Endothelial cell of umbilical vein (primary cell): ENCODE results near the gene ZNF778. TPM values are rescaled to one million over a fixed set of nuclear protein-coding genes. Genes with fewer than 3 reads are reported as not detected.

ENCODE experiments used
- BruUV-seq: library from RNA; stranded (reverse); fragments of 400-500 nt; replicated peaks from 2 replicates; lab custom pipeline; 2021; lab: Mats Ljungman, UMichigan
- CTCF ChIA-PET: fragments of 300-600, 350-600 bp; sonication (Branson Sonifier 250); formaldehyde crosslinking; loops from one replicate; lab custom pipeline; 2021; ENCODE audit warnings: antibody characterized with exemption, inconsistent platforms; lab: Charles Lee
- POLR2A ChIA-PET: fragments of 300-600, 350-600 bp; sonication (Branson Sonifier 250); formaldehyde crosslinking; loops from one replicate; lab custom pipeline; 2021; ENCODE audit warnings: antibody characterized with exemption, inconsistent platforms; lab: Charles Lee
- DNase-seq: peaks from one replicate; pipeline ENCODE4 v3.0.0-alpha.2; 2011; ENCODE audit warnings: low read depth, low spot score
- FAIRE-seq: peaks from 2 replicates; lab custom pipeline; 2011; peaks lifted over from hg19 to GRCh38; lab: Jason Lieb, UNC
- H2AFZ ChIP-seq: 2 replicates; pipeline ENCODE4 v1.6.0; 2012; ENCODE audit warnings: low read depth, low read length, control low read depth, inconsistent platforms
- H3K27ac ChIP-seq: 2 replicates; pipeline ENCODE4 v1.5.1; 2011; ENCODE audit warnings: low read depth, mild to moderate bottlenecking, control low read depth, low read length, moderate library complexity; ENCODE audit not compliant: insufficient read depth
- H3K27me3 ChIP-seq, 2 experiments: 2 replicates each; pipeline versions ENCODE4 v1.6.0 to v1.6.1; 2011; ENCODE audit warnings: low read length in 2 of 2, mixed read lengths in 1 of 2; ENCODE audit not compliant: control insufficient read depth in 2 of 2, insufficient read depth in 2 of 2
- H3K36me3 ChIP-seq, 2 experiments: 2 replicates in 1 of 2; 3 replicates in 1 of 2; pipeline ENCODE4 v1.5.1; 2011; ENCODE audit warnings: low read length in 2 of 2, mild to moderate bottlenecking in 1 of 2, moderate library complexity in 1 of 2; ENCODE audit not compliant: control insufficient read depth in 2 of 2, insufficient read depth in 2 of 2; ENCODE audit errors: extremely low read depth in 1 of 2
- H3K4me1 ChIP-seq: 3 replicates; pipeline ENCODE4 v1.5.1; 2011; ENCODE audit warnings: mild to moderate bottlenecking, low read length; ENCODE audit not compliant: control insufficient read depth, insufficient read depth; ENCODE audit errors: extremely low read depth
- H3K4me2 ChIP-seq: 2 replicates; pipeline ENCODE4 v1.6.1; 2011; ENCODE audit warnings: low read length, control low read depth, mixed read lengths; ENCODE audit not compliant: insufficient read depth
- H3K4me3 ChIP-seq, 3 experiments: fragments of 200-600 bp in 1 of 3; sonication (generic), shearing (Covaris generic) in 1 of 3; replicated peaks in 1 of 3; 2 replicates each; pipeline ENCODE4 v1.5.1; 2011 to 2016; ENCODE audit warnings: control low read depth in 3 of 3, low read length in 3 of 3, mild to moderate bottlenecking in 2 of 3, inconsistent platforms in 1 of 3, low read depth in 1 of 3, moderate library complexity in 1 of 3; ENCODE audit not compliant: insufficient read depth in 1 of 3
- H3K79me2 ChIP-seq: 2 replicates; pipeline ENCODE4 v1.6.0; 2012; ENCODE audit warnings: low read length, inconsistent platforms; ENCODE audit not compliant: control insufficient read depth, insufficient read depth
- H3K9ac ChIP-seq: replicated peaks from 2 replicates; pipeline ENCODE3; 2011; ENCODE audit warnings: low read length, control low read depth; ENCODE audit not compliant: insufficient read depth; ENCODE audit errors: extremely low read depth
- H3K9me1 ChIP-seq: replicated peaks from 3 replicates; pipeline ENCODE4 v1.6.0; 2011; ENCODE audit warnings: mild to moderate bottlenecking, low read length; ENCODE audit not compliant: control insufficient read depth, insufficient read depth; ENCODE audit errors: extremely low read depth
- H3K9me3 ChIP-seq: replicated peaks from 2 replicates; pipeline ENCODE4 v1.5.1; 2012; ENCODE audit warnings: low read length, inconsistent platforms; ENCODE audit not compliant: control insufficient read depth, insufficient read depth
- H4K20me1 ChIP-seq: replicated peaks from 2 replicates; pipeline ENCODE3; 2011; ENCODE audit warnings: mild to moderate bottlenecking, low read length; ENCODE audit not compliant: control insufficient read depth, insufficient read depth; ENCODE audit errors: extremely low read depth
- CTCF ChIP-seq, 2 donors: IDR thresholded peaks; 1 replicate in 1 of 2; 2 replicates in 1 of 2; pipeline ENCODE4 v1.5.1; 2011; ENCODE audit warnings: low read length in 2 of 2, mild to moderate bottlenecking in 2 of 2, moderate library complexity in 2 of 2, control low read depth in 1 of 2, inconsistent platforms in 1 of 2, low read depth in 1 of 2; ENCODE audit not compliant: insufficient read depth in 1 of 2; ENCODE audit errors: extremely low read depth in 1 of 2
- EZH2 ChIP-seq: IDR thresholded peaks from 2 replicates; pipeline ENCODE4 v1.6.1; 2012; ENCODE audit warnings: borderline replicate concordance, low read depth, mild to moderate bottlenecking, moderate library complexity, low read length, inconsistent platforms; ENCODE audit not compliant: severe bottlenecking
- FOS ChIP-seq: IDR thresholded peaks from 2 replicates; pipeline ENCODE4 v1.6.1; 2011; ENCODE audit warnings: mild to moderate bottlenecking, low read length, moderate library complexity, borderline replicate concordance; ENCODE audit not compliant: insufficient read depth
- GATA2 ChIP-seq: IDR thresholded peaks from 2 replicates; pipeline ENCODE4 v1.7.0; 2011; ENCODE audit warnings: low read depth, mild to moderate bottlenecking, moderate library complexity, mixed read lengths, low read length; ENCODE audit not compliant: insufficient read length, insufficient read depth
- JUN ChIP-seq: IDR thresholded peaks from 2 replicates; pipeline ENCODE4 v1.6.1; 2011; ENCODE audit warnings: borderline replicate concordance, low read depth; ENCODE audit not compliant: insufficient read length, insufficient read depth
- MAX ChIP-seq: IDR thresholded peaks from 2 replicates; pipeline ENCODE4 v1.6.1; 2011; ENCODE audit not compliant: insufficient read depth, insufficient read length
- MYC ChIP-seq: IDR thresholded peaks from one replicate; pipeline ENCODE4 v1.6.1; 2011; ENCODE audit warnings: mild to moderate bottlenecking, low read depth, low read length
- POLR2A ChIP-seq: IDR thresholded peaks from 2 replicates; pipeline ENCODE4 v1.6.1; 2012; ENCODE audit warnings: low read depth, mild to moderate bottlenecking, control low read depth, low read length
- POLR2AphosphoS5 ChIP-seq: IDR thresholded peaks from 2 replicates; pipeline ENCODE4 v1.6.1; 2012; ENCODE audit warnings: low read depth, mild to moderate bottlenecking, control low read depth, low read length, moderate library complexity; ENCODE audit not compliant: insufficient read depth
- dilution Hi-C: fragments of 300-500 bp; cut with MboI; formaldehyde crosslinking; loops from one replicate; pipeline ENCODE4 v1.15.0; 2019; ENCODE audit warnings: low sequenced_read_pairs; ENCODE audit not compliant: extremely low pct_ligation_motif_present
- intact Hi-C: fragments of 100-400 bp; cut with micrococcal nuclease; formaldehyde crosslinking; loops from one replicate; pipeline ENCODE4 v1.10.0; 2022
- polyA plus RNA-seq, 4 experiments: library from polyadenylated mRNA; depleted of rRNA in 3 of 4; stranded (reverse) in 3 of 4; unstranded in 1 of 4; fragments of >200 nt; gene quantifications; 2 replicates each; pipeline versions ENCODE4 v1.2.1 to v1.2.3, GENCODE V29; 2011 to 2012; ENCODE audit warnings: missing spikeins in 1 of 4
- total RNA-seq: library from RNA; stranded (reverse); gene quantifications from 2 replicates; pipeline ENCODE4 v1.2.3, GENCODE V29; 2021

ZNF778 gene
- total and polyA plus RNA-seq, 2 donors (not counting 3 experiments of a cell fraction or from before 2014, with no cell fraction given): 3.8 to 10.9 TPM

- Histone ChIP-seq H3K9ac (no peak overlapping the region), H3K9me3 (no peaks in the 10 kb centered on the region), H3K4me1 (no peaks in the 10 kb centered on the region), H3K4me3 (no peak overlapping the region), H3K36me3 (no peaks in the 10 kb centered on the region), H3K27ac (no peak overlapping the region), H3K9me1 (no peaks in the 10 kb centered on the region), H4K20me1 (no peaks in the 10 kb centered on the region), H3K4me2 (no peak overlapping the region), H3K27me3 (peaks cover 0 to 4% of the 10 kb centered on the region in 2 experiments), H2AFZ (no peak overlapping the region), H3K79me2 (no peaks in the 10 kb centered on the region)
- ChIA-PET POLR2A (no interaction called here), CTCF (no interaction called here)
- dilution Hi-C loops (no loop called here), intact Hi-C loops (no loop called here)
- no TSS peak for BruUV-seq
- FAIRE-seq (no peak), DNase-seq (no peak)
- no peak for TF ChIP-seq POLR2A
- no peak for TF ChIP-seq MAX
- no peak for TF ChIP-seq CTCF (IDR thresholded peaks at IDR 0.05; ENCODE audit: extremely low read depth in 1 of 2, insufficient read depth in 1 of 2, low read depth in 1 of 2, low read length in 2 of 2)
Observed at GRCh38 chr16:89178453-89179147, 38.9 kb upstream of the ZNF778 start.

DNA sequence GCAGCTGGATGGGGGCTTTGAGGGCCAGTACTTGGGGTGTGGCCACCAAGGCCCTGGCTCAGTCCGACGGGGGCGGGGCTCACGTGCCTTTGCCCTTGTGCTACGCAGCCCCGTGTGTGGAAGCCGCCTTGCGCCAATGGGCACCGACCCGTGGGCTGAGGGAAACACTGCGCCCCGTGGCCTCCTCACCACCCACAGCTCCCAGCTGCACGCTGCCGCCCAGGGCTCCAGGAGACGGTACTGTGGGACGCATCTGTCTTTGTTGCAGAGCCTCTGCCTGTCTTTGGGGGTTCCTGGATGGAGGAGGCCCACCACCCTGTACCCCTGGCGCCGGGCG is 38.4 kb upstream of the ZNF778 start:
- Histone ChIP-seq H3K9ac (no peak overlapping the region), H4K20me1 (no peaks in the 10 kb centered on the region), H3K36me3 (no peaks in the 10 kb centered on the region), H3K4me3 (no peak overlapping the region), H3K9me3 (no peaks in the 10 kb centered on the region), H3K27me3 (peaks cover 0 to 4% of the 10 kb centered on the region in 2 experiments), H3K79me2 (no peaks in the 10 kb centered on the region), H3K4me1 (no peaks in the 10 kb centered on the region), H3K27ac (no peak overlapping the region), H2AFZ (no peak overlapping the region), H3K4me2 (no peak overlapping the region), H3K9me1 (no peaks in the 10 kb centered on the region)
- DNase-seq (no peak), FAIRE-seq (no peak)
- no TSS peak for BruUV-seq
- ChIA-PET POLR2A (no interaction called here), CTCF (no interaction called here)
- intact Hi-C loops: no loop called here
- TF ChIP-seq MAX (no peak), FOS (no peak), EZH2 (no peak), CTCF (IDR thresholded peaks at IDR 0.05; ENCODE audit: extremely low read depth in 1 of 2, insufficient read depth in 1 of 2, low read depth in 1 of 2, low read length in 2 of 2) (no peak), GATA2 (no peak), POLR2A (no peak), JUN (no peak), POLR2AphosphoS5 (no peak), MYC (no peak)
- dilution Hi-C loops: no loop called here
